DND-41 (cell line): ENCODE results near the gene ANO5.

Experiments
- CTCF ChIP-seq: IDR thresholded peaks from 2 replicates; pipeline ENCODE4 v1.5.1; 2012; ENCODE audit warnings: borderline replicate concordance, low read length, moderate library complexity, mild to moderate bottlenecking; ENCODE audit not compliant: poor library complexity, severe bottlenecking; ENCODE audit errors: extremely low read depth
- EZH2 ChIP-seq: IDR thresholded peaks from 3 replicates; pipeline ENCODE4 v1.6.1; 2012; ENCODE audit warnings: borderline replicate concordance, low read depth, mild to moderate bottlenecking, moderate library complexity, low read length, inconsistent platforms; ENCODE audit not compliant: severe bottlenecking

- TF ChIP-seq CTCF (no peak), EZH2 (no peak)
Measured at GRCh38 chr11:22179626-22180025, 13.3 kb upstream of the ANO5 start.
